Measurements from ENCODE around the gene SGSM1.

DNA sequence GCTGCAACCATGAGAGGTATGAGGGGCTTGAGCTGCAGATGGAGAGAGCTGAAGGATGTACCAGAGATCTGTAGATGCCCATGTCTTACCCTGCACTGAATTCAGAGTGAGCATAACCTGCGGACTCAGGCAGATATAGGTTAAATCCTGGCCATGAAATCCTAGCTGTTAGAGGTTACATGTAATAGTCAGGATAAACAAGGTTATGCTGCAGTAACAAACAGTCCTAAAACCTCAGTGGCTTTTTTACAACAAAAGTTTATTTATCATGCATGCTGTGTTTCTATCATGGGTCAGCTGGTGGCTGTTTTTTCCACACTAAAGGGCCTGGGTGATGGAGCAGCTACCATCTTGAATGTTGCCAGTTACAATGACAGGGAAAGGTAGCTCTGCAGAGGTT, 70.7 kb downstream of the SGSM1 start:
- TF ChIP-seq, protein P1, sequence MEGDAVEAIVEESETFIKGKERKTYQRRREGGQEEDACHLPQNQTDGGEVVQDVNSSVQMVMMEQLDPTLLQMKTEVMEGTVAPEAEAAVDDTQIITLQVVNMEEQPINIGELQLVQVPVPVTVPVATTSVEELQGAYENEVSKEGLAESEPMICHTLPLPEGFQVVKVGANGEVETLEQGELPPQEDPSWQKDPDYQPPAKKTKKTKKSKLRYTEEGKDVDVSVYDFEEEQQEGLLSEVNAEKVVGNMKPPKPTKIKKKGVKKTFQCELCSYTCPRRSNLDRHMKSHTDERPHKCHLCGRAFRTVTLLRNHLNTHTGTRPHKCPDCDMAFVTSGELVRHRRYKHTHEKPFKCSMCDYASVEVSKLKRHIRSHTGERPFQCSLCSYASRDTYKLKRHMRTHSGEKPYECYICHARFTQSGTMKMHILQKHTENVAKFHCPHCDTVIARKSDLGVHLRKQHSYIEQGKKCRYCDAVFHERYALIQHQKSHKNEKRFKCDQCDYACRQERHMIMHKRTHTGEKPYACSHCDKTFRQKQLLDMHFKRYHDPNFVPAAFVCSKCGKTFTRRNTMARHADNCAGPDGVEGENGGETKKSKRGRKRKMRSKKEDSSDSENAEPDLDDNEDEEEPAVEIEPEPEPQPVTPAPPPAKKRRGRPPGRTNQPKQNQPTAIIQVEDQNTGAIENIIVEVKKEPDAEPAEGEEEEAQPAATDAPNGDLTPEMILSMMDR (IDR thresholded peaks at IDR 0.05; ENCODE audit: low read depth, low read length, poor library complexity, severe bottlenecking), result no peak
- TF ChIP-seq EZH2phosphoT487 (IDR thresholded peaks at IDR 0.05; ENCODE audit: borderline replicate concordance, low read length), result no peak

All from DOHH2 (cell line).